CD4-positive, alpha-beta T cell treated with Interleukin-1 beta for 1 hour (primary cell): Measurements from ENCODE around the gene MAPT.
A peak's percentile ranks its signal among the peaks of the same experiment; 100 is the strongest.
"Not testable (repeated sequence)": the region's sequence is repeated elsewhere in the genome, so short reads cannot be mapped to it uniquely, and the experiment has no call there.

ENCODE experiments used
- DNase-seq, 2 donors: peaks; one replicate each; pipeline ENCODE4 v3.0.0-alpha.2; 2020 to 2022

MAPT gene

DNA sequence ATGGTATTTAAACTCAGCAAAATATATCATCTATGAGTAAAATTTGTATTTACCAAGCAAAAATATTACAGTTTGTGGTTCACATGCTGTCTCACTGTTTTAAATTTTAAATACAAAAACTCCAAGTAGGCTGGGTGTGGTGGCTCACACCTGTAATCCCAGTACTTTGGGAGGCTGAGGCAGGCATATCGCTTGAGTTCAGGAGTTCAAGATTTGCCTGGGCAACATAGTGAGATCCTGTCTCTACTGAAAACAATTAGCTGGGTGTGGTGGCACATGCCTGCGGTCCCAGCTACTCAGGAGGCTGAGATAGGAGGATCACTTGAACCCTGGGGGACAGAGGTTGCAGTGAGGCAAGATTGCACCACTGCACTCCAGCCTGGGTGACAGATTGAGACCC lies 37.3 kb downstream of the MAPT start:
- DNase-seq = no peak

DNA sequence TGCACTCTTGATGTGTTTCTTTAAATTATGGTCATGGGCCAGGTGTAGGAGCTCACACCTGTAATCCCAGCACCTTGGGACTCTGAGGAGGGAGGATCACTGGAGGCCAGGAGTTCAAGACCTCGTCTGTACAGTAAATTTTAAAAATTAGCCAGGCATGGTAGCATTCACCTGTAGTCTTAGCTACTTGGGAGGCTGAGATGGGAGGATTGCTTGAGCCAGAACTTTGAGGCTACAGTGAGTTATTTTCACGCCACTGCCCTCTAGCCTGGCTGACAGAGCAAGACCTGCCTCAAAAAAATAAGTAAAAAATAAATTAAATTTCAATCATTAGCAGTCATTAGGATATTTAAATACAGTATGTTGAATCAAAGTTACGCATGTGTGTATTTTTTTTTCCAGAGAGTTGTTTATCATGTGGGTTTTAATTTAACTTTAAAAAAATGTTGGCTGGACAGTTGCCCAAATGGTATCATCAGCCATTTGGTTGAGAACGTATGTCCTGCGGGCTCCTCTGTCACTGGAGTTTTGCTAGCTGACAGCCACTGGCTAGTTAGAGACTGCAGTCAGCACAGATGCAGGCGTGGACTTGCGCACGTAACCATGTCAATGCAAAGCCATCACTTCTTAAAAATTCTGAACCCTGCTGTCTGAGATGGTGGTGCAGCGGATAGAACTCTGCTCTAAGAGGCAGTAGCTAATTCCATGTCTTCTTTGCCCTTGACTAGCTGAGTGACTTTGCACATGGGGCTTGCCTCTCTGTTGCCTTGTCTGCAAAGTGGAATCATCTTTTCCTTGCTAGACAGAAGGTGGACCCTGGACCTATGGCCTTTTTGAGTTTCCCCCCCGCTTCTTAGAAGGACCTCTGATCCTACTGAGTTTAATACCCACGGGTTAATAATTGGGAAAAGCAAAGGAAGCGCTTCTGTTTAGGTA lies 40.0 kb downstream of the MAPT start:
- no peak for DNase-seq

DNA sequence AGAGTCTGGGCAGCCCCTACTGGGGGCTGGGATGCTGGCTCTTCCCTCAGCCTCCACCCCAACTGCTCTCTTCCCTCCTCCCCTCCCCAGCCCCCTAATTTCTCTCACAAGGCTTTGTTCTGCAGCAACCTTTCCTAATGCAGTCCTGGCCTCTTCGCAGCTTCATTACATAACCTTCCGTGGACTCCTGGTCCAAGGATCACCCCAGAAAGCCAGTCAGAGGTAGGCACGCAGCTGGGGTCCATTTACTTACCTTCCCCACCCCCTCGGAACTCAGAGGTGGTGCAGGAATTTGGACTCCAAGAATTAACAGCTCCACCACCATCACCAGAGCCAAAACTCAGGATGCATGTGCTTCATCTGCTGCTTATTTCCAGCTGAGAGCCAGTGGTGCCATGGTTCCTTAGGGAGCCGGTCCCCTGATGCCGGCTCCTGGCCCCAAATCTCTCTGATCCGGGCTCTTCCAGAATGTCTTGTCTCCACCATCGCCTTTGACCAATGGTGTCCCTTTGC lies 40.9 kb downstream of the MAPT start:
- DNase-seq = no peak

DNA sequence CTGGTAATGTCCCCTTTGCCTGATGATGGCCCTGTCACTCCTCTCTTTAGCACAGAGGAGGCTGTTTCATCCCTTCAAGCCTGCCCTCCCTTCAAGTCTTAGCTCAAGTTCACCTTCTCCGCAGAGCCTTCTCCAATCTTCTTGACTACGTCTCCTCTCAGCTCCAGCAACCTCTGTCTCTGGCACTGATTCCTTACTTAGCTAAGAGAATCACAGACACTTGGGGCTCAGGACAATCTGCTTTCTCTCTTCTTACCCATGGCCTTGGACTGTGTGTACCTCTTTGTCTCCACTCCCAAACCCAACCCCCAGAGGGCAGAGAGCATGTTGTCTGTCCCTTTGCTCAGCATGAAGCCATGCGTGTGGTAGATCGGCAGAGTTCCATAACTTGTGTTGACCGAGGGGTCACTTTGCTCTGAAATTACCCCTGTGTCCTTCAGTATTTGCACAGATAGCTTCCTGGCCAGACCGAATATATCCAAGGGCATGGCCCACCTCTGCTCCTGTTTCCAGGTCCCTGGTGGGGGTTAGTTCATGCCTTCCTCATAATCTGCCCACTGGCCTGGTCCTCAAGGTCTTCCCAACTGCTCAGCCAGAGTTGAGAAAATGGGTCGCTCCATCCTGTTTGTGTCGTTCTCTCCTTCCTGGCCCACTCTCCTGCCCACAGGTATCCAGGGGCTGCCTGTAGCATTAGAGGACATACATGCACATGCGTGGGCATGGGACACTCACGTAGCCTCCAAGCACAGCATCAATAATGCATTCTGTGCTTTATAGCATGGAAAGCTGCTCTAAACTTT lies 41.6 kb downstream of the MAPT start:
- DNase-seq = no peak

DNA sequence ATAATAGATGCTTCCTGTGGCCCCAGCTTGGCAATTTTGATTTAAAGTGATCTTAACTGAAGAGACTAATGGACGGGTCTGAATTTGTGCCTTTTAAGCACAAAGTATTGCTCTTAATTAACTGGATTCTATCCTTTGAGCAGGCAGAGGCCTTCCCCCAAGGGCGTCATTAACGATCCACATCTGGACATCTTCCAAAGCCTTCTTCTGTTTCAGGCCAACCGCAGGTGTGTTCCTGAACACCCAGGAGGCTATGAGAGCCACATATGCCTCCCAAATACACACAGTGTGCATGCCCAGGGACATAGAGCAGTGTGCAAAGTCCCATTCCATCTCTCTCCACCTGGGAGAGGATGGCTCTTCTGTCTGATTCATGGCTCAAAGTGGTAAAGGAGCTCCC lies 42.3 kb downstream of the MAPT start:
- no peak for DNase-seq

DNA sequence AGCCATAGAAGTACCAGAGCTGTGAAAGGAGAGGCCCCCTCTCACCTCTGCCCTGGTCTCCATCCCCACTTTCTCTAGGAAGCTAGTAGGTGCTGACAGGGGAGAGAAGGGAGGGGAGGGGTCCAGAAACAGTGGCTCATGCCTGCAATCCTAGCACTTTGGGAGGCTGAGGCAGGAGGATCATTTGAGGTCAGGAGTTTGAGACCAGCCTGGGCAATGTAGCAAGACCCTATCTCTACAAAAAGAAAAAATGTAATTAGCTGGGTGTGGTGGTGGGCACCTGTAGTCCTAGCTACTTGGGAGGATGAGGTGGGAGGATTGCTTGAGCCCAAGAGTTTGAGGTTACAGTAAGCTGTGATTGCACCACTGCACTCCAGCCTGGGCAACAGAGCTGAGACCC lies 42.8 kb downstream of the MAPT start:
- not testable (repeated sequence) for DNase-seq

DNA sequence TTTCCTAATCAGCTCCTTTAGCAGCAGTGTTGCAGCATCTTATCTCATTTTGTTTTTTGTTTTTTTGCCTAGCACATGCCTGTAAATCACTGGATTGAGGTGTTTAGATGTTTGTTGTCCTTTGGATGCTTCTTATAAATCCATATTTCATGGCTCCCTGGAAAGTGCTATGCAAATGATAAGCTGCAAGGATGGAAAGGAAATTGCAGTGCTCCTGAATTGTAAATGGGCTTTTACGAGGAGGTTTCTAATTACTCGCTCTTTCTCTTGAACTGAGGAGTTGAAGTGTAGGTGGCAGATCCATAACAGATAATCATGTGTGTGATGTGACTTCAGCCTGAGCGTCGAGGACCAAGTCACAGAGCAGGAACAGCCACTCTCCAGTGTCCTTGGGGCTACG lies 45.0 kb downstream of the MAPT start:
- DNase-seq = no peak

DNA sequence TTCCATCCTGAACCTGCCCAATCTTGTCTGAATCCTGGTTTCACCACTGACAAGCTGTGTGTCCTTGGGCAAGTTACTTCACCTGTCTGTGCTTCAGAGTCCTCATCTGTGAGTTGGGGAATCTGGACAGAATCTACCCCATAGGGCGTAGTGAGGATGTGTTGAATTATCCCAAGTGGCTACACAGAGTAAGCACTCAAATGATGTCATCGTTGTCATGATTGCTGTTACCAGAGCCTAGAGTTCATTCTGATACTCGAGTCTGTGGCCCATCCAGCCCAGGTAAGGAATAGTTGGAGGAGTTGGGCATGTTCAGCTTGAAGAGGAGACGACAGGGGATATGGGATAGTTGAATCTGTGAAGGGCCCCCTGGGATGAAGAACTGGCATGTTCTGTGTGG lies 45.9 kb downstream of the MAPT start:
- DNase-seq = no peak

DNA sequence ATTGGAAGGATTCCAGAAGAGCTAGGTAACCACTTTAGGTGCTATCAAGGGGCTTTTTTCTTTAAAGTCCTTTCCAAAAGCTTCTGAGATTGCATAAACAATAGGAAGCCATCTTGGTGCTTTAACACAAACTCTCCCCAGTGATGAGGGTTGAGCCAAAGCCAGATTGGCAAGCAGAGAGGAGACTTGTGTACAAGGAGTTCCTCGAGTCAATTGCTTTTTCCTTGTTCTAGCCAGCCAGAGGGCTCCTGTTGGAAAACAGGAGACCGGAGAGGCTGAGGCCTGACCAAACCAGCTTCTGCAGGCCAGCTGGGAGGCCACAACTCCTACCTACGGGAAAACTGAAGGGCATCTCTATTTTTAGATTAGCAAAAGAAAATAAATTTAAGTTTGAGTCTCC lies 46.5 kb downstream of the MAPT start:
- DNase-seq = no peak

DNA sequence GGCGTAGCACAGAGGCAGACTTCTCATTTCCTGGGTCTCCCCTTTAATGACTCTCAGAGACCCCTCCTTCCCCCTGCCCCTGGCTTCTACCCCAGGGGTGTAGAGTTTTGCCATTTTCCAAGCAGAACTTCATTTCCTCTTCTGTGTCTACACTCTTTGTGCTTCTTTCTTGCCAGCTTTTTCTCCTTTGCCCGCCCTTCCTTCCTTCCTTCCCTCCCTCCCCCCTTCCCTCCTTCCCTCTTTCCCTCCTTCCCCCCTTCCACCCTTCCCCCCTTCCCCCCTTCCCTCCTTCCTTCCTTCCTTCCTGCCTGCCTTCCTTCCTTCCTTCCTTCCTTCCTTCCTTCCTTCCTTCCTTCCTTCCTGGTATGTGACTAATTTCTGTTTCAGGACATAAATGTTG lies 47.0 kb downstream of the MAPT start:
- no peak for DNase-seq

DNA sequence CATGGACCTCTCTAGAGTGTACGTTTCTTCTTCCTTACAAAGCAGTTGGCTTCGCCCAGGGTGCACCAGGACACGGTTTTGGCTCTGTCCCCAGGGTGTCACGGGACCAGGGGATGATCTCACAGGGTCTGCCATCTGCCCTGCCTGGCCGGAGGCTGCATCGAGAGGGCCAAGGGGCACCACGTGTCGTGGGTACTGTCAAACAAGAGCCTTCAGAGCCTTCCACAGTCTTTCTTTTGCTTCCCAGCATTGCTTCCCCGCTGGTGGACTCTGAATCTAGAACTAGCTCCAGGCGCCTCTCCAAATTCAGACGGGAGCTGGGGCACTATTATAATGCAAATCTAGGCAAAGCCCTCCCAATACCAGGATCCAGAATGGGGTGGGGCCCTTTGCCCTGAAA lies 47.9 kb downstream of the MAPT start:
- no peak for DNase-seq

DNA sequence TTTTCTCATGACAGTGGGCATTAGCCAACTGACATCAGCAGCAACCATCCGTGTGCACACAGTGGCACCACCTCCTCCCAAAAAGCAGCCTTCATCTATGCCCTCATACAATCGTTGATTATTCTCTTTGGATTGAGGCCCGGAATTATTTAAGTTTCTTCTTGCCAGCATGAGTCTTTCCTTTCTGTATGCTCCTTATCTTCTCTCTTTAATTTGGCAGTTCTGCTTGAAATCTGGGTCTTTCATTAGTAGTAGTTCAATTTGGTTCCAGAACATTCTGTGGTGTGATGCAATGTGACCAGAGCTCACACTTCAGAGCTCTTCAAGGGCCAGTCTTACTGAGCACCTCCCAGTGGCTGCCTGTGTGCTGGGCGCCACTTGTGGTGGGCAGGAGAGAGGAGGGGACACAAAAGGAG lies 52.5 kb downstream of the MAPT start:
- DNase-seq = no peak

DNA sequence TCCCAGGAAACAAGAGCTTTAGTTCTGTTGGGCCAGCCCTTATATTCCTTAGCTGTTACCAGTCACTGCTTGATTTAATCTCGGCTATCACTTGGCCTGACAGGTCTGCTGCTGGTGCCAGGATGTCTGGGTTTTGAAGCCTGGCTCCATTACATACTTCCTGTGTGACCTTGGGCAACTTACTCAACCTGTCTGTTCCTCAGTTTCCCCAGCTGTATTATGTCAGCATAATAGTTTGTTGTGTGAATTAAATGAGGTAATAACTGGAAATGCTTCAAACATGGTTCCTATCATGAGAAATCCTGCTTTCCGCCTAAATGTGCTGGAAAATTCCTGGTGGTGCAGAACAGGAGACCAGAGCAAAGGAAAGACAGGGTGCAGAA lies 54.1 kb downstream of the MAPT start:
- no peak for DNase-seq

DNA sequence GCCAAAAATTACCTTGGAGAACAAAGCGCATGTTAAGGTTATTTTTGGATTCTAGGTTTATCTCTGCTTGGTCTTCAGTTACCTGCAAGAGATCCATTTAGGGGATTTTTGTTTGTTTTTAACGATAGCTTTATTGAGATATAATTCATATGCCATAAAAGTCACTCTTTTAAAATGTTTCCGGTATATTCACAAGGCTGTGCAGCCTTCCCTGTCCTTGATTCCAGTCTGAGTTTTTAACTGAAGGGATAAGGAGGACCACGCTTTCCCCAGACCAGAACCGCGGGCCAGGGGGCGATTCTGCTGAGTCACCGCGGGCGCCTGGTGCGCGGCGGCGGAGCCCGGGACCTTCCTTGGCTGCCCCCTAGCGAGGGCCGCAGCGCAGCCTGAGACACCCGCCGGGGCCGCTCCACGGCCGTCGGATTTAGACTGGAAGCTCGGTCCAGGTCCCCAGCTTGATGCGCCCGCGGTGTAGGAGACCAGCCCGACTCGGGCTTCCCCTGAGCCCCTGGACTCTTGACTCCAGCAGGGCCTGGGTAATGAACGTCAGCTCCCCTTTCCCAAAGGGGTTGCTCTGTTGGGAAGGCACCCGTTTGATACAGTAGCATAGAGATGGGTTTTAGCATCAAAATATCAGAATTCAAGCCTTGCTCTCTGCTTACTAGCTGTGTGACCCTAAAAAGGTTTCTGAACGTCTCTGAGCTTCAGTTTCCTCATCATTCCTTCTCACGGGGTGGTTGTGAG lies 54.7 kb downstream of the MAPT start:
- DNase-seq = peak; percentile 45 to 48

DNA sequence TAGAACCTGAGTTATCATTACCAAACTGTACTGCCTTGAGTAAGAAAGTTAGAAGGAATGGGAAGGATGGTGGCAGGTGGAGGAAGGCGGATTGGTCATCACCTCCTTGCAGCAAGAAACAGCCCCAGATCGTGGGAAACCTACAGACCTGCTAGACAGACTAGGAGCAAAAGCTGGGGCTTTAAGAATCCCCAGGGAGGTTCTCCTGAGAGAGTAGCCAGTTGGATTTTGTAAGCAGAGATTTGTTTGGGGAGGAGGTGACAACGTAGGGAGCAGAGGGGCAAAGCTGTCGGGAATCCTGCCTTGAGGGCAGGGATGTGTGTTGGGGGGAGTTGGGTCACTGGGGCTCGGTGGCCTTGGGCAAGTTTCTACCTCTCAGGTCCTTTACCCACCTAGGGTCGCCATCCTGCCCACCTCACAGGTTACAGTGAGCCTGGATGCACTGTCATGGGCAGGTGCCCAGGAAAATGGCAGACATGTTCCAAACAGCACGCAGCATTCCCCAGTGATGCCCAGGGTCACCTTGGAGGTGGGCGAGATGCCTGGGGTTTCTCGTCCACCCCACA lies 55.5 kb downstream of the MAPT start:
- DNase-seq = no peak

DNA sequence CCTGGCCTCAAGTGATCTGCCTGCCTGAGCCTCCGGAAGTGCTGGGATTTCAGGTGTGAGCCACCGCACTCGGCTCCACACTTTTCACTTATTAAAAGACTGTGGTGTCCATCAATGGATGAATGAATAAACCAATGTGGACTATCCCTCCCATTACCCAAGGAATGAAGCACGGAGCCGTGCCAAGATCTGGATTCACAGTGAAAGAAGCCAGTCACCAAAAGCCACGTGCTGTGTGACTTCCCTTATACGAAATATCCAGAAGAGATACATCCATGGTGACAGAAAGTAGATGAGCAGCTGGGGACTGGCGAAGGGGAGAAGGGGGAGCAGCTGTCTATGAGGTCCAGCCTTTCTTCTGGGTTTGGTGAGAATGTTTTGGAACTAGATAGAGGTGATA lies 56.5 kb downstream of the MAPT start:
- no peak for DNase-seq

DNA sequence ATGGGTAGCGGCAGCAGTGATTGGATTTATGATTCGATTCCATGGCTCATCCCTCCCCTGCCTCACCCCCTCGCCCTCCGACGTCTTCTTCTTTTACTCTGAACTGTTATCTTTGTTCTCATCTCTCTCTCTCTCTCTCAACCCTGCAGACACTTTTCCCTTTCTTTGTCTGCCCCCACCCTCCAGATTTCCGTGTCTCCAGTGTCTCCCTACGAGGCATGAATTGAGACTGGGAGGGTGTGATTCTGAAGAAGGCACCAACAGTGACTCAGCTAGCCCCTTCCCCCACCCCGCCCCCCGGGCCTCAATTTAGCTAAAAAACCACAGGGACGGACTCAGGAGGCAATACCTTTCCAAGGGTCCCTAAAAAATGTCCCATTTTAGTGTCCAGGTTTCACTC lies 57.0 kb downstream of the MAPT start:
- no peak for DNase-seq

DNA sequence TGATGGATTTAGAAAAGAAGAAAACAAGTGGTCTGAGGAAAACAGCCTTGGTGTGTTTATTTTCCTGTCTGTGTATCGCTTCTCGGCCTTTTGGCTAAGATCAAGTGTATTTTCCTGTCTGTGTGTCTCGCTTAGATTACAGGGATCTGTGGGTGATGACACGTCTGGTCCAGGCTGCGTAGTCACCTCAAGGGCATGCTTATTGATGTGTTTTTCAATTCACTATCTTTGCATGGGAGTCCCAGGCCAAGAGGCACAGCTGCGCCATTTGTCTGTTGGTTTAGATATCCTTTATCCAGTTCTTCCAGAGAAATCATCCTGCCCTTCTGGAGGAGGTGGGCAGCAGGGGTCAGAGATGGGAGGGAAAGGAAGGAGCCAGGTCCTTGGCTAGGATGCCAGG lies 57.6 kb downstream of the MAPT start:
- DNase-seq = no peak

DNA sequence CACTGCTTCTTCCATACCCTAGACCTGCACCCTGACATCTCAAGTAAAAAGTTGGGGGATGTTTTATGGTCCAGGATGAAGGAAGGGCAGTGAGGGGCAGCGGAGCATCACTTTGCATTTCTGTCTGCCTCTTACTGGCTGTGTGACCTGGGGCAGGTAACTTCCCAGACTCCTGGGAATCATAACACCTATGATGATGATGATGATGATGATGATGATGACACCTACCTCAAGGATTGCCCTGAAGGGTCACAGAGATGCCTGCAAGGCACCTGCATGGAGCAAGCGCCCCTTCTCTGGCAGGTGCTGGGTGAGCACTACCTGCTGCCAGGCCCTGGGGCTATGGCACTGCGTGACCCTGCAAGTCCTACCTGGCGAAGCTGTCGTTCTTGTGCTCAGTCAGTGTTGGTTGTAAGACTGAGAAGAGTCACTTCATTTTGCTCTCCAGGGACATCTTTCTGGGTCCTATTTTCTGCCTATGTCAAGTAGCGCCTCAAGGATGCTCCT lies 58.5 kb downstream of the MAPT start:
- DNase-seq = no peak

DNA sequence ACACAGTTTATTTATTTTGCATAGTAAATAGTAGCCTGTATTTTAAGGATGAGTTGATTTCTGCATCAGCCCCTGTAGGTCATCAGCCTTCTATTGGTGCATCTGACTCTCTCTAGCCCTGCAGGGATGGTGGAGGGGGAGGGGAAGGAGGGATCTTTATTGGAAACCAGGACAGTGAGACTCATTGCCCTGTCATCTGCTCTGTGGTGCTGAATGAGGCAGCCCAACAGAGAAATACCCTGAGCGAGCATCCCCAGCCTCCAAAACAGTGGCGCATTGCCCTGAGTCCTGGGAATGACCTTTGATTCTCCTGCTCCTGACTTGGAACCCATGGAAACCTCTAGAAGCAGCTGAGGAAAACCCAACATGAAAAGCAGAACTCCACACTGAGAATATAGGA lies 59.2 kb downstream of the MAPT start:
- DNase-seq = no peak

DNA sequence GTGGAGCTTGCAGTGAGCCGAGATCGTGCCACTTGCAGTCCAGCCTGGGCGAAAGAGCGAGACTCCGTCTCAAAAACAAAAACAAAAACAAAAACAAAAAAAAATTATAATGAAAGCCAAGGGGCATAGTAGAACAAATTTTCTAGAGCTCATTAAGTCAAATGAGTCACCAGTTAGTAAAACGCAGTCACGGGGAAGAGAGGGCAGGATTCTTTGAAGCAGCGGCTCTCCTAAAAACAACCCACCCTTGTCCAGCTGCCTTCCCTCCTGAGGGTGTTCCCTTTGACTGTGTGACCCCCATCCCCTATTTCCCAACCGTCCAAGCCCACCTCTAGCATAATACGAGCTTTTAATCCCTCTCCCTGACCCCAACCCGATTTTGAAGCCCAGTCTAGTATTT lies 60.6 kb downstream of the MAPT start:
- DNase-seq = no peak

DNA sequence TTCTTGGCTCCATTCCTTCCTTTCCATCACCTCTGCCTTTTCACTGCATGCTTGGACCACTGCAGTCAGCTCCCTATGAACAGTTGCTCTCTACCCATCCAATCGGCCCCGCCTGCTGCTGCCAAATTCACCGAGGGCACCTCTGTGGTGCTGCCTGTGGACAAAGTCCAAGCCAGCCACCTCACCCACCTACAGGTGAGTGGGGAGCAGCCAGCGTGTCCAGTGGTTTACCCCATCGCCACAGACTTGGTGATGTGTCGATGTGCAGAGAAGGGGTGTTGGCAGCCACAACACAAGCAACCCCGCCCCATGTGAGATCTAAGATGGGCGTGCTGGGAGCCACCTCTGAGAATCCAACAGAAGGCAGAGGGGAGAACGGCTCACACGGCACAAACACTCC lies 61.0 kb downstream of the MAPT start:
- DNase-seq = no peak

DNA sequence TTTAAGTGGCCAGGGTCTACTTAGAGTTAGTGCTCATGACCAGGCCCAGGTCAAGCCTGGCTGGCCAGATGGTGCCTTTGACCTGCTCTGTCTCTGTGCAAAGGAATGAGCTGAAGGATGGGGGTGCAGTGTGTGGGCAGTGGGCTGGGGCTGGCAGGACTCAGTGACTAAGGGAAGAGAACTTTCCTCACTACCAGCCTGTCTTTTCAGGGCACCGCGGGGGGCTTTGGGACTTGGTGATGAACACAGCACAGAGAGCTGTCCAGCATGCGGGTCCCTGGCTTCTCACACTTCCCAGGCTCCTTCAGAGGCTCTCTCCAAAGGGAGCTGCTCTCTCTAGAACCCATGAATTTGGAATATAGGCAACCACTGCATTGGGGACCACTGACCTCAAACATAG lies 61.7 kb downstream of the MAPT start:
- DNase-seq = no peak
